ENCODE measurements around the gene UBE2V1. TPM values are rescaled to one million over a fixed set of nuclear protein-coding genes. Genes with fewer than 3 reads are reported as not detected.

The UBE2V1 gene
- total RNA-seq, 1 experiment from 2014 or later = 119 TPM

- DNase-seq (no peak), ATAC-seq (no peak)
- H3K4me2 ChIP-seq (ENCODE audit: low read length) = 0 out of 2 replicates have a peak overlapping the region, but pooled peaks have one; percentile 34
- no peak overlapping the region for H2AFZ ChIP-seq (ENCODE audit: low read length)
- H3K27ac ChIP-seq (ENCODE audit: low read length) = no peak overlapping the region
- intact Hi-C loops (cut with micrococcal nuclease) = no loop called here
- H3K9me3 ChIP-seq (ENCODE audit: low read length) = no peaks in the 10 kb centered on the region
- TF ChIP-seq, protein P1, sequence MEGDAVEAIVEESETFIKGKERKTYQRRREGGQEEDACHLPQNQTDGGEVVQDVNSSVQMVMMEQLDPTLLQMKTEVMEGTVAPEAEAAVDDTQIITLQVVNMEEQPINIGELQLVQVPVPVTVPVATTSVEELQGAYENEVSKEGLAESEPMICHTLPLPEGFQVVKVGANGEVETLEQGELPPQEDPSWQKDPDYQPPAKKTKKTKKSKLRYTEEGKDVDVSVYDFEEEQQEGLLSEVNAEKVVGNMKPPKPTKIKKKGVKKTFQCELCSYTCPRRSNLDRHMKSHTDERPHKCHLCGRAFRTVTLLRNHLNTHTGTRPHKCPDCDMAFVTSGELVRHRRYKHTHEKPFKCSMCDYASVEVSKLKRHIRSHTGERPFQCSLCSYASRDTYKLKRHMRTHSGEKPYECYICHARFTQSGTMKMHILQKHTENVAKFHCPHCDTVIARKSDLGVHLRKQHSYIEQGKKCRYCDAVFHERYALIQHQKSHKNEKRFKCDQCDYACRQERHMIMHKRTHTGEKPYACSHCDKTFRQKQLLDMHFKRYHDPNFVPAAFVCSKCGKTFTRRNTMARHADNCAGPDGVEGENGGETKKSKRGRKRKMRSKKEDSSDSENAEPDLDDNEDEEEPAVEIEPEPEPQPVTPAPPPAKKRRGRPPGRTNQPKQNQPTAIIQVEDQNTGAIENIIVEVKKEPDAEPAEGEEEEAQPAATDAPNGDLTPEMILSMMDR (conservative IDR thresholded peaks at IDR 0.05; ENCODE audit: low read depth, low read length) = no peak
- TF ChIP-seq EZH2phosphoT487 (IDR thresholded peaks at IDR 0.05; ENCODE audit: borderline replicate concordance, low read length) = no peak
- TF ChIP-seq EZH2 (IDR thresholded peaks at IDR 0.05; ENCODE audit: low read length, unreplicated experiment) = no peak
- POLR2A ChIA-PET (ENCODE audit: unreplicated experiment) = interaction anchor here (0.6 kb wide), 1 partner anchor 272 kb away, joined by 12 read pairs; no protein-coding TSS in a partner anchor
- H3K27me3 ChIP-seq (ENCODE audit: low read length) = no peaks in the 10 kb centered on the region
- BruUV-seq (replicated peaks) = no TSS peak
- no peaks in the 10 kb centered on the region for H3F3A ChIP-seq (ENCODE audit: low read length, unreplicated experiment)
- H3K9me2 ChIP-seq (replicated peaks; ENCODE audit: low read length) = no peaks in the 10 kb centered on the region
- peaks cover 26% of the 10 kb centered on the region for H3K36me3 ChIP-seq (ENCODE audit: low read depth, low read length)
- H3K79me2 ChIP-seq (ENCODE audit: low read length) = peaks cover 86% of the 10 kb centered on the region
- CTCF ChIA-PET = no interaction called here
- peaks cover 64% of the 10 kb centered on the region for H3K4me1 ChIP-seq (ENCODE audit: insufficient read depth, low read length)
- no peak overlapping the region for H3K9ac ChIP-seq (ENCODE audit: low read length)
- no peaks in the 10 kb centered on the region for H4K20me1 ChIP-seq (ENCODE audit: low read length)
- no peak overlapping the region for H3K4me3 ChIP-seq (ENCODE audit: low read length)
Observed at GRCh38 chr20:50149481-50150254, 36.7 kb upstream of the UBE2V1 start.

- no peak for TF ChIP-seq EZH2phosphoT487 (IDR thresholded peaks at IDR 0.05; ENCODE audit: borderline replicate concordance, low read length)
- TF ChIP-seq, protein P1 (conservative IDR thresholded peaks at IDR 0.05; ENCODE audit: low read depth, low read length) = no peak
- TF ChIP-seq EZH2 (IDR thresholded peaks at IDR 0.05; ENCODE audit: low read length, unreplicated experiment) = no peak
- intact Hi-C loops (cut with micrococcal nuclease) = no loop called here
- no peaks in the 10 kb centered on the region for H3K27me3 ChIP-seq (ENCODE audit: low read length)
- no TSS peak for BruUV-seq (replicated peaks)
- H3K27ac ChIP-seq (ENCODE audit: low read length) = peak overlapping the region; percentile 87
- H3K9ac ChIP-seq (ENCODE audit: low read length) = peak overlapping the region; percentile 58
- DNase-seq (peak; percentile 89), ATAC-seq (peak; percentile 94)
- peak overlapping the region; percentile 22 for H2AFZ ChIP-seq (ENCODE audit: low read length)
- POLR2A ChIA-PET (ENCODE audit: unreplicated experiment) = interaction anchor here (0.6 kb wide), 1 partner anchor 32 kb away, joined by 4 read pairs; no protein-coding TSS in a partner anchor
- peak overlapping the region; percentile 22; the same call in 1 of the 2 replicates for H3K4me3 ChIP-seq (ENCODE audit: low read length)
- H3K4me2 ChIP-seq (ENCODE audit: low read length) = peak overlapping the region; percentile 70
- H3K9me3 ChIP-seq (ENCODE audit: low read length) = no peaks in the 10 kb centered on the region
- no peaks in the 10 kb centered on the region for H3K9me2 ChIP-seq (replicated peaks; ENCODE audit: low read length)
- peaks cover 37% of the 10 kb centered on the region for H3K36me3 ChIP-seq (ENCODE audit: low read depth, low read length)
- peaks cover 96% of the 10 kb centered on the region for H3K79me2 ChIP-seq (ENCODE audit: low read length)
- no peaks in the 10 kb centered on the region for H4K20me1 ChIP-seq (ENCODE audit: low read length)
- CTCF ChIA-PET = interaction anchor here (0.6 to 1.1 kb wide), 2 partner anchors 26 to 61 kb away, joined by 3 to 4 read pairs; no protein-coding TSS in a partner anchor
- no peaks in the 10 kb centered on the region for H3F3A ChIP-seq (ENCODE audit: low read length, unreplicated experiment)
- H3K4me1 ChIP-seq (ENCODE audit: insufficient read depth, low read length) = peaks cover 59% of the 10 kb centered on the region
Observed at GRCh38 chr20:50146732-50147662, 34.0 kb upstream of the UBE2V1 start.
